ENCODE measurements around the gene ZDHHC14. TPM values are rescaled to one million over a fixed set of nuclear protein-coding genes. Genes with fewer than 3 reads are reported as not detected.

ZDHHC14 gene
- total and polyA plus RNA-seq, 2 of the 8 experiments (the other 6 are each of a cell fraction or from before 2014, with no cell fraction given), result 2.9 to 5.3 TPM

- TF ChIP-seq CHD7 (IDR thresholded peaks at IDR 0.05; ENCODE audit: insufficient replicate concordance, low read length), result no peak
- no peak for TF ChIP-seq ATF3 (IDR thresholded peaks at IDR 0.05; ENCODE audit: insufficient read depth, low read depth, low read length)
- no peak for TF ChIP-seq TEAD4 (IDR thresholded peaks at IDR 0.05; ENCODE audit: low read depth, low read length)
- TF ChIP-seq SRF (IDR thresholded peaks at IDR 0.05; ENCODE audit: low read depth, low read length), result no peak
- TF ChIP-seq BCL11A (IDR thresholded peaks at IDR 0.05; ENCODE audit: low read depth in 2 of 2, low read length in 2 of 2), result no peak
Observed at GRCh38 chr6:157556144-157556645, 175.2 kb downstream of the ZDHHC14 start (continued).
